Measurements from ENCODE around the gene HLA-DRB1. TPM values are rescaled to one million over a fixed set of nuclear protein-coding genes. Genes with fewer than 3 reads are reported as not detected.

The HLA-DRB1 gene
- total RNA-seq, 2 donors from 2014 or later: 20.5 to 30.3 TPM

- Histone ChIP-seq H3K4me1 (no peaks in the 10 kb centered on the region), H3K4me3 (no peak overlapping the region), H3K9me3 (no peaks in the 10 kb centered on the region), H3K27ac (no peak overlapping the region), H3K36me3 (replicated peaks in 1 of 2; ENCODE audit: insufficient read depth in 1 of 2, low read depth in 2 of 2) (no peaks in the 10 kb centered on the region), H3K27me3 (no peaks in the 10 kb centered on the region)
- TF ChIP-seq POLR2A (IDR thresholded peaks at IDR 0.05): no peak
- no peak for TF ChIP-seq CTCF (IDR thresholded peaks at IDR 0.05)
- 0% methylated on average over 2 to 4 of the region's 6 CpGs for WGBS, 2 donors
- no peak for DNase-seq
- intact Hi-C loops (cut with DNase I): no loop called here
- ATAC-seq: no peak
Observed at GRCh38 chr6:32568561-32568960, 21.1 kb downstream of the HLA-DRB1 start.

- intact Hi-C loops (cut with DNase I): no loop called here
- no CpG with 5 or more reads among the region's 8 CpGs for WGBS, 2 donors
Observed at GRCh38 chr6:32566957-32567356, 22.7 kb downstream of the HLA-DRB1 start.

GRCh38 chr6:32565511-32565910 is 24.1 kb downstream of the HLA-DRB1 start:
- no peaks in the 10 kb centered on the region for H3K9me3 ChIP-seq
- no peaks in the 10 kb centered on the region for H3K4me1 ChIP-seq
- H3K27me3 ChIP-seq: no peaks in the 10 kb centered on the region
- WGBS, 2 donors: no CpG with 5 or more reads among the region's 1 CpG
- no peak overlapping the region for H3K4me3 ChIP-seq
- no peak for TF ChIP-seq CTCF (IDR thresholded peaks at IDR 0.05)
- no peak for TF ChIP-seq POLR2A (IDR thresholded peaks at IDR 0.05)
- H3K36me3 ChIP-seq (replicated peaks in 1 of 2; ENCODE audit: insufficient read depth in 1 of 2, low read depth in 2 of 2): no peaks in the 10 kb centered on the region
- ATAC-seq: no peak
- no peak for DNase-seq
- intact Hi-C loops (cut with DNase I): no loop called here
- H3K27ac ChIP-seq: no peak overlapping the region

More at GRCh38 chr6:32566957-32567356, 22.7 kb downstream of the HLA-DRB1 start:
- Histone ChIP-seq H3K36me3 (replicated peaks in 1 of 2; ENCODE audit: insufficient read depth in 1 of 2, low read depth in 2 of 2) (no peaks in the 10 kb centered on the region), H3K9me3 (no peaks in the 10 kb centered on the region), H3K4me1 (no peaks in the 10 kb centered on the region), H3K27ac (no peak overlapping the region), H3K27me3 (no peaks in the 10 kb centered on the region), H3K4me3 (no peak overlapping the region)
- no peak for TF ChIP-seq POLR2A (IDR thresholded peaks at IDR 0.05)
- no peak for ATAC-seq
- no peak for DNase-seq

GRCh38 chr6:32562940-32563339 is 26.7 kb downstream of the HLA-DRB1 start:
- Histone ChIP-seq H3K36me3 (replicated peaks in 1 of 2; ENCODE audit: insufficient read depth in 1 of 2, low read depth in 2 of 2) (no peaks in the 10 kb centered on the region), H3K27ac (no peak overlapping the region), H3K4me1 (no peaks in the 10 kb centered on the region), H3K9me3 (no peaks in the 10 kb centered on the region), H3K27me3 (no peaks in the 10 kb centered on the region), H3K4me3 (no peak overlapping the region)
- DNase-seq (no peak), ATAC-seq (no peak)
- intact Hi-C loops (cut with DNase I): no loop called here
- 0% methylated on average over 1 of the region's 2 CpGs for WGBS, 2 donors
- TF ChIP-seq POLR2A (IDR thresholded peaks at IDR 0.05) (no peak), CTCF (IDR thresholded peaks at IDR 0.05) (no peak)

- intact Hi-C loops (cut with DNase I): no loop called here
- H3K36me3 ChIP-seq (replicated peaks in 1 of 2; ENCODE audit: insufficient read depth in 1 of 2, low read depth in 2 of 2): no peaks in the 10 kb centered on the region
- no peaks in the 10 kb centered on the region for H3K4me1 ChIP-seq
- no peaks in the 10 kb centered on the region for H3K27me3 ChIP-seq
- no CpG with 5 or more reads among the region's 7 CpGs for WGBS, 2 donors
- H3K9me3 ChIP-seq: no peaks in the 10 kb centered on the region
- H3K27ac ChIP-seq: no peak overlapping the region
- DNase-seq (no peak), ATAC-seq (no peak)
- TF ChIP-seq POLR2A (IDR thresholded peaks at IDR 0.05) (no peak), CTCF (IDR thresholded peaks at IDR 0.05) (no peak)
- no peak overlapping the region for H3K4me3 ChIP-seq
Observed at GRCh38 chr6:32559747-32560146, 29.9 kb downstream of the HLA-DRB1 start.
